Stimulated activated CD8-positive, alpha-beta memory T cell treated with anti-CD3 and anti-CD28 coated beads, Interleukin-4, amount 100 ng/mL, for 24 hours (primary cell): ENCODE data around the gene TPD52L1.

Experiments used
- DNase-seq: peaks from one replicate; pipeline ENCODE4 v3.0.0-alpha.2; 2020; ENCODE audit warnings: low read depth

Gene TPD52L1

GRCh38 chr6:125245523-125246264 is 92.1 kb downstream of the TPD52L1 start:
- DNase-seq = no peak

GRCh38 chr6:125246566-125246965 is 93.0 kb downstream of the TPD52L1 start:
- DNase-seq = no peak

GRCh38 chr6:125248136-125248535 is 94.6 kb downstream of the TPD52L1 start:
- no peak for DNase-seq

- DNase-seq = no peak
Observed at GRCh38 chr6:125250511-125250910, 96.9 kb downstream of the TPD52L1 start.

GRCh38 chr6:125251516-125252220 is 98.1 kb downstream of the TPD52L1 start:
- no peak for DNase-seq

GRCh38 chr6:125252891-125253290 is 99.3 kb downstream of the TPD52L1 start:
- no peak for DNase-seq

GRCh38 chr6:125253881-125254280 is 100.3 kb downstream of the TPD52L1 start:
- DNase-seq = no peak

- DNase-seq = no peak
Observed at GRCh38 chr6:125254321-125254720, 100.7 kb downstream of the TPD52L1 start.

- DNase-seq = no peak
Observed at GRCh38 chr6:125255201-125255600, 101.6 kb downstream of the TPD52L1 start.

GRCh38 chr6:125257351-125257750 is 103.8 kb downstream of the TPD52L1 start:
- DNase-seq = no peak

GRCh38 chr6:125258651-125259353 is 105.2 kb downstream of the TPD52L1 start:
- no peak for DNase-seq

GRCh38 chr6:125259354-125259736 is 105.8 kb downstream of the TPD52L1 start:
- DNase-seq = no peak

- DNase-seq = no peak
Observed at GRCh38 chr6:125262016-125263013, 108.7 kb downstream of the TPD52L1 start.

- DNase-seq = no peak
Observed at GRCh38 chr6:125264476-125264875, 110.9 kb downstream of the TPD52L1 start.

GRCh38 chr6:125267806-125268523 is 114.4 kb downstream of the TPD52L1 start:
- DNase-seq = no peak

GRCh38 chr6:125268765-125269164 is 115.2 kb downstream of the TPD52L1 start:
- DNase-seq = no peak

- DNase-seq = no peak
Observed at GRCh38 chr6:125269328-125269985, 115.9 kb downstream of the TPD52L1 start.

GRCh38 chr6:125270380-125270779 is 116.8 kb downstream of the TPD52L1 start:
- no peak for DNase-seq

GRCh38 chr6:125271486-125272159 is 118.0 kb downstream of the TPD52L1 start:
- no peak for DNase-seq

- DNase-seq = no peak
Observed at GRCh38 chr6:125273251-125273650, 119.7 kb downstream of the TPD52L1 start.
